IMR-90 (cell line): ENCODE results near the gene DIP2C. TPM values are rescaled to one million over a fixed set of nuclear protein-coding genes. Genes with fewer than 3 reads are reported as not detected.

Experiments
- ATAC-seq: fragments of 200-7000 bp; cut with Tn5 transposase; 2 replicates; pipeline ENCODE4 v1.9.1; 2020; ENCODE audit warnings: low read depth, mild to moderate bottlenecking, moderate library complexity
- BruUV-seq: library from RNA; stranded (reverse); fragments of 400-500 nt; replicated peaks from 2 replicates; lab custom pipeline; 2021; lab: Mats Ljungman, UMichigan
- CTCF ChIA-PET: fragments of 300-600 bp; formaldehyde crosslinking; extraction: SDS; loops from one replicate; lab custom pipeline; 2021; ENCODE audit warnings: antibody characterized with exemption; lab: Yijun Ruan, JAX
- POLR2A ChIA-PET: fragments of 300-600 bp; sonication (Branson Sonifier 250); formaldehyde crosslinking; loops from one replicate; lab custom pipeline; 2022; ENCODE audit warnings: antibody characterized with exemption; ENCODE audit not compliant: unreplicated experiment; lab: Charles Lee
- DNase-seq: peaks from one replicate; pipeline ENCODE4 v3.0.0; 2013
- H2AFZ ChIP-seq: replicated peaks from 2 replicates; pipeline ENCODE3; 2013; ENCODE audit warnings: low read length, mild to moderate bottlenecking; ENCODE audit not compliant: poor library complexity
- H2AK5ac ChIP-seq: 2 replicates; pipeline ENCODE4 v1.6.1; 2013; ENCODE audit warnings: low read depth, low read length, inconsistent platforms
- H2AK9ac ChIP-seq: replicated peaks from 2 replicates; pipeline ENCODE3; 2013; ENCODE audit warnings: mild to moderate bottlenecking, low read depth, low read length, moderate library complexity; ENCODE audit not compliant: poor library complexity
- H2BK120ac ChIP-seq: 2 replicates; pipeline ENCODE4 v1.6.1; 2013; ENCODE audit warnings: low read depth, low read length, inconsistent platforms
- H2BK15ac ChIP-seq: 3 replicates; pipeline ENCODE4 v1.6.1; 2013; ENCODE audit warnings: low read depth, low read length, inconsistent platforms
- H2BK20ac ChIP-seq: 2 replicates; pipeline ENCODE4 v1.6.1; 2013; ENCODE audit warnings: low read depth, mild to moderate bottlenecking, inconsistent platforms, low read length, moderate library complexity
- H2BK5ac ChIP-seq: 2 replicates; pipeline ENCODE4 v1.6.1; 2013; ENCODE audit warnings: mild to moderate bottlenecking, low read depth, low read length, inconsistent platforms; ENCODE audit not compliant: poor library complexity, severe bottlenecking
- H3K14ac ChIP-seq: replicated peaks from 2 replicates; pipeline ENCODE4 v1.6.1; 2013; ENCODE audit warnings: low read depth, low read length, inconsistent platforms
- H3K18ac ChIP-seq: 2 replicates; pipeline ENCODE4 v1.6.1; 2013; ENCODE audit warnings: low read depth, low read length, control low read depth
- H3K23ac ChIP-seq: 2 replicates; pipeline ENCODE4 v1.6.1; 2013; ENCODE audit warnings: low read depth, low read length, inconsistent platforms
- H3K27ac ChIP-seq: 2 replicates; pipeline ENCODE4 v1.5.1; 2013; ENCODE audit warnings: mild to moderate bottlenecking, control low read depth, low read length; ENCODE audit not compliant: insufficient read depth
- H3K27me3 ChIP-seq: 2 replicates; pipeline ENCODE4 v1.6.1; 2013; ENCODE audit warnings: low read length; ENCODE audit not compliant: control insufficient read depth, insufficient read depth
- H3K36me3 ChIP-seq: 2 replicates; pipeline ENCODE4 v1.6.1; 2013; ENCODE audit warnings: low read length, mixed read lengths; ENCODE audit not compliant: control insufficient read depth, insufficient read depth
- H3K4ac ChIP-seq: 2 replicates; pipeline ENCODE4 v1.6.1; 2013; ENCODE audit warnings: low read depth, low read length, inconsistent platforms
- H3K4me1 ChIP-seq: 2 replicates; pipeline ENCODE4 v1.6.1; 2013; ENCODE audit warnings: low read length, mixed read lengths; ENCODE audit not compliant: control insufficient read depth, insufficient read depth
- H3K4me2 ChIP-seq: 2 replicates; pipeline ENCODE4 v1.6.1; 2013; ENCODE audit warnings: low read depth, mild to moderate bottlenecking, control low read depth, low read length, moderate library complexity
- H3K4me3 ChIP-seq: 2 replicates; pipeline ENCODE4 v1.5.1; 2013; ENCODE audit warnings: low read depth, mild to moderate bottlenecking, control low read depth, low read length, moderate library complexity; ENCODE audit not compliant: insufficient read depth
- H3K56ac ChIP-seq: 2 replicates; pipeline ENCODE4 v1.6.1; 2013; ENCODE audit warnings: low read length, inconsistent platforms; ENCODE audit not compliant: insufficient read depth; ENCODE audit errors: extremely low read depth
- H3K79me1 ChIP-seq, 2 experiments: 2 replicates each; pipeline ENCODE4 v1.6.1; 2013; ENCODE audit warnings: low read length in 2 of 2, inconsistent platforms in 1 of 2, low read depth in 1 of 2
- H3K9ac ChIP-seq: 2 replicates; pipeline ENCODE4 v1.6.1; 2013; ENCODE audit warnings: low read depth, low read length, control low read depth
- H3K9me1 ChIP-seq: 2 replicates; pipeline ENCODE4 v1.6.1; 2013; ENCODE audit warnings: low read length, inconsistent platforms; ENCODE audit not compliant: insufficient read depth
- H3K9me3 ChIP-seq: 2 replicates; pipeline ENCODE4 v1.6.1; 2013; ENCODE audit warnings: low read length; ENCODE audit not compliant: control insufficient read depth, insufficient read depth
- H4K20me1 ChIP-seq: 2 replicates; pipeline ENCODE4 v1.6.1; 2013; ENCODE audit warnings: low read length, inconsistent platforms; ENCODE audit not compliant: insufficient read depth
- H4K5ac ChIP-seq: 2 replicates; pipeline ENCODE4 v1.6.1; 2013; ENCODE audit warnings: mild to moderate bottlenecking, low read depth, low read length, control low read depth
- H4K8ac ChIP-seq, 2 experiments: 2 replicates each; pipeline ENCODE4 v1.6.1; 2013; ENCODE audit warnings: low read depth in 2 of 2, low read length in 2 of 2, control low read depth in 1 of 2, inconsistent platforms in 1 of 2
- H4K91ac ChIP-seq: 2 replicates; pipeline ENCODE4 v1.6.1; 2013; ENCODE audit warnings: low read depth, low read length, inconsistent platforms; ENCODE audit not compliant: insufficient read depth
- BHLHE40 ChIP-seq: fragments of 150-350 bp; IDR thresholded peaks from 2 replicates; pipeline ENCODE4 v1.6.1; 2016; ENCODE audit warnings: mild to moderate bottlenecking, low read depth, low read length
- CEBPB ChIP-seq: IDR thresholded peaks from 2 replicates; pipeline ENCODE4 v1.6.1; 2012; ENCODE audit warnings: low read depth, low read length, improper control_type of control experiment
- CHD1 ChIP-seq: IDR thresholded peaks from 2 replicates; pipeline ENCODE4 v1.6.1; 2012; ENCODE audit warnings: low read depth, low read length, improper control_type of control experiment
- ELK1 ChIP-seq: fragments of 150-350 bp; IDR thresholded peaks from 2 replicates; pipeline ENCODE4 v1.6.1; 2016; ENCODE audit warnings: low read depth, mild to moderate bottlenecking, low read length, moderate library complexity, borderline replicate concordance
- MAFK ChIP-seq: IDR thresholded peaks from 2 replicates; pipeline ENCODE4 v1.6.1; 2012; ENCODE audit warnings: low read depth, low read length, improper control_type of control experiment
- MXI1 ChIP-seq: IDR thresholded peaks from 2 replicates; pipeline ENCODE4 v1.6.1; 2012; ENCODE audit warnings: low read depth, mild to moderate bottlenecking, low read length, moderate library complexity, borderline replicate concordance
- POLR2A ChIP-seq: IDR thresholded peaks from 2 replicates; pipeline ENCODE4 v1.6.1; 2012; ENCODE audit warnings: mild to moderate bottlenecking, low read depth, low read length
- RAD21 ChIP-seq: IDR thresholded peaks from 2 replicates; pipeline ENCODE4 v1.6.1; 2012; ENCODE audit warnings: low read length, improper control_type of control experiment
- RFX5 ChIP-seq: IDR thresholded peaks from 2 replicates; pipeline ENCODE4 v1.8.0; 2012; ENCODE audit warnings: low read depth, mild to moderate bottlenecking, low read length, moderate library complexity
- SMC3 ChIP-seq: fragments of 150-350 bp; IDR thresholded peaks from 2 replicates; pipeline ENCODE4 v1.6.1; 2016; ENCODE audit warnings: low read depth, mild to moderate bottlenecking, antibody characterized with exemption, low read length, moderate library complexity
- WGBS, 2 experiments: methylation state at CpG; one replicate each; pipeline versions ENCODE4 v1.1.5 to v1.1.7; 2013; ENCODE audit warnings: missing lambda C conversion rate in 2 of 2; ENCODE audit not compliant: insufficient read length in 1 of 2; ENCODE audit errors: extremely low coverage in 2 of 2; 5-methylcytosine and 5-hydroxymethylcytosine counted together
- dilution Hi-C: fragments of 300-500 bp; cut with HindIII; formaldehyde crosslinking; loops from one replicate; pipeline ENCODE4 v1.14.3; 2018; ENCODE audit warnings: low sequenced_read_pairs; ENCODE audit not compliant: unreplicated experiment
- in situ Hi-C: fragments of 300-500 bp; cut with MboI; formaldehyde crosslinking; loops from 3 replicates; pipeline ENCODE4 v1.14.3; 2019; ENCODE audit warnings: low sequenced_read_pairs, inconsistent platforms, mixed read lengths
- intact Hi-C: fragments of 100-400 bp; cut with micrococcal nuclease; formaldehyde crosslinking; loops from 2 replicates; pipeline ENCODE4 v1.10.0; 2022
- polyA plus RNA-seq, 3 experiments: library from polyadenylated mRNA; depleted of rRNA; stranded (reverse); fragments of >200 nt; gene quantifications; 2 replicates each; pipeline ENCODE4 v1.2.3, GENCODE V29; 2012; ENCODE audit warnings: low replicate concordance in 1 of 3
- total RNA-seq: library from RNA; depleted of rRNA; stranded (reverse); fragments of >200 nt; gene quantifications from 2 replicates; pipeline ENCODE4 v1.2.3, GENCODE V29; 2012

The DIP2C gene
- total and polyA plus RNA-seq, 2 of the 4 experiments (the other 2 are of a cell fraction): 8.6 to 17.3 TPM

GRCh38 chr10:421170-421569 is 268.3 kb downstream of the DIP2C start:
- H2AK5ac ChIP-seq: no peak overlapping the region
- no peak overlapping the region for H3K23ac ChIP-seq
- H3K18ac ChIP-seq: no peak overlapping the region
- H3K27ac ChIP-seq: no peak overlapping the region
- H2AFZ ChIP-seq: no peak overlapping the region
- no peak overlapping the region for H2BK15ac ChIP-seq
- intact Hi-C loops: no loop called here
- ChIA-PET POLR2A (no interaction called here), CTCF (no interaction called here)
- no peak overlapping the region for H3K14ac ChIP-seq
- TF ChIP-seq MAFK (no peak), POLR2A (no peak), BHLHE40 (no peak), MXI1 (no peak), SMC3 (no peak), CHD1 (no peak), RAD21 (no peak), CEBPB (no peak), RFX5 (no peak), ELK1 (no peak)
- H4K8ac ChIP-seq: no peak overlapping the region
- H3K79me1 ChIP-seq: peaks cover 20 to 53% of the 10 kb centered on the region in 2 experiments
- H2BK120ac ChIP-seq: no peak overlapping the region
- no peak overlapping the region for H3K4me2 ChIP-seq
- H3K4ac ChIP-seq: no peak overlapping the region
- no peak for DNase-seq
- H3K9ac ChIP-seq: no peak overlapping the region
- no peak overlapping the region for H2BK20ac ChIP-seq
- no peak overlapping the region for H2AK9ac ChIP-seq
- no peak overlapping the region for H4K5ac ChIP-seq
- peaks cover 45% of the 10 kb centered on the region for H3K36me3 ChIP-seq
- no peak overlapping the region for H3K56ac ChIP-seq
- no peak overlapping the region for H2BK5ac ChIP-seq
- no peaks in the 10 kb centered on the region for H3K9me3 ChIP-seq
- H3K4me1 ChIP-seq: no peaks in the 10 kb centered on the region
- H3K27me3 ChIP-seq: no peaks in the 10 kb centered on the region
- dilution Hi-C loops: no loop called here
- no peak overlapping the region for H3K4me3 ChIP-seq
- no TSS peak for BruUV-seq
- 93% methylated on average over 3 of the region's 8 CpGs; no CpG with 5 or more reads in 1 of the 2 experiments for WGBS, 2 experiments
- no peak overlapping the region for H4K91ac ChIP-seq
- H4K20me1 ChIP-seq: peaks cover 10% of the 10 kb centered on the region; the same call in 1 of the 2 replicates
- ATAC-seq: no peak
- in situ Hi-C loops: no loop called here
- no peaks in the 10 kb centered on the region for H3K9me1 ChIP-seq
